Natural killer cell (primary cell): ENCODE results near the gene KLHL42. TPM values are rescaled to one million over a fixed set of nuclear protein-coding genes. Genes with fewer than 3 reads are reported as not detected.
A peak's percentile ranks its signal among the peaks of the same experiment; 100 is the strongest.

Experiments used
- ATAC-seq, 3 donors: fragments of 150-1000 bp in 2 of 3; fragments of 200-7000 bp in 1 of 3; cut with Tn5 transposase; 1 replicate in 1 of 3; 2 replicates in 2 of 3; pipeline ENCODE4 v1.10.0; 2021; ENCODE audit warnings: mild to moderate bottlenecking in 2 of 3, moderate library complexity in 2 of 3
- DNase-seq, 2 donors: peaks; one replicate each; pipeline versions ENCODE4 v3.0.0 to v3.0.0-alpha.2; 2013 to 2021; ENCODE audit warnings: mixed read lengths in 1 of 2
- H3K27ac ChIP-seq: one replicate; pipeline ENCODE4 v1.5.1; 2013; ENCODE audit warnings: mild to moderate bottlenecking, low read length
- H3K27me3 ChIP-seq: one replicate; pipeline ENCODE4 v1.6.1; 2013; ENCODE audit warnings: low read length; ENCODE audit not compliant: control insufficient read depth, insufficient read depth
- H3K36me3 ChIP-seq: one replicate; pipeline ENCODE4 v1.6.1; 2013; ENCODE audit warnings: low read length; ENCODE audit not compliant: control insufficient read depth, insufficient read depth
- H3K4me1 ChIP-seq: one replicate; pipeline ENCODE4 v1.6.1; 2013; ENCODE audit warnings: low read length; ENCODE audit not compliant: control insufficient read depth, insufficient read depth
- H3K4me3 ChIP-seq: one replicate; pipeline ENCODE4 v1.5.1; 2013; ENCODE audit warnings: low read length
- H3K9me3 ChIP-seq: one replicate; pipeline ENCODE4 v1.6.1; 2013; ENCODE audit warnings: low read length; ENCODE audit not compliant: control insufficient read depth, insufficient read depth
- H3K27ac Mint-ChIP-seq, 2 donors: one replicate each; pipeline ENCODE4 v1.8.0; 2022; ENCODE audit warnings: mild to moderate bottlenecking in 2 of 2, mixed read lengths in 2 of 2, moderate library complexity in 1 of 2
- H3K27me3 Mint-ChIP-seq, 2 donors: one replicate each; pipeline ENCODE4 v1.8.0; 2022; ENCODE audit warnings: low read depth in 2 of 2, mixed read lengths in 2 of 2
- H3K36me3 Mint-ChIP-seq: one replicate; pipeline ENCODE4 v1.8.0; 2022; ENCODE audit warnings: mixed read lengths
- H3K4me1 Mint-ChIP-seq, 2 donors: one replicate each; pipeline ENCODE4 v1.8.0; 2022; ENCODE audit warnings: mixed read lengths in 2 of 2
- H3K4me3 Mint-ChIP-seq: one replicate; pipeline ENCODE4 v1.8.0; 2022; ENCODE audit warnings: mild to moderate bottlenecking, moderate library complexity, mixed read lengths
- H3K9me3 Mint-ChIP-seq, 2 donors: one replicate each; pipeline ENCODE4 v1.8.0; 2022; ENCODE audit warnings: mixed read lengths in 2 of 2
- CTCF ChIP-seq: fragments of 200-600 bp; IDR thresholded peaks from one replicate; pipeline ENCODE4 v1.8.0; 2022; ENCODE audit warnings: antibody characterized with exemption
- WGBS: methylation state at CpG from one replicate; pipeline ENCODE4 v1.1.7; 2013; ENCODE audit warnings: missing lambda C conversion rate; ENCODE audit not compliant: insufficient coverage; 5-methylcytosine and 5-hydroxymethylcytosine counted together
- intact Hi-C: fragments of 100-400 bp; cut with micrococcal nuclease; formaldehyde crosslinking; loops from one replicate; pipeline ENCODE4 v1.14.2; 2022
- total RNA-seq, 4 donors: library from RNA; stranded (reverse); fragments of 120-200 nt in 1 of 4; gene quantifications; one replicate each; pipeline versions ENCODE4 v1.2.3 to v1.2.4, GENCODE V29; 2013 to 2022

The KLHL42 gene
- total RNA-seq, 3 donors from 2014 or later (not counting 1 experiment from before 2014, with no cell fraction given), result 11.3 to 18.8 (median 14.7) TPM

GRCh38 chr12:27820564-27820963, 40.5 kb downstream of the KLHL42 start:
- intact Hi-C loops, result no loop called here
- H3K36me3 ChIP-seq, result no peaks in the 10 kb centered on the region
- DNase-seq (no peak), ATAC-seq (no peak)
- no peaks in the 10 kb centered on the region for H3K27me3 ChIP-seq
- H3K9me3 ChIP-seq, result no peaks in the 10 kb centered on the region
- TF ChIP-seq CTCF, result no peak
- peaks cover 3% of the 10 kb centered on the region for H3K4me1 ChIP-seq
- Mint-ChIP-seq H3K9me3 (no peaks in the 10 kb centered on the region), H3K27me3 (peaks cover 4 to 36% of the 10 kb centered on the region in 2 donors), H3K36me3 (no peaks in the 10 kb centered on the region), H3K27ac (no peak overlapping the region), H3K4me1 (peaks cover 0 to 4% of the 10 kb centered on the region in 2 donors), H3K4me3 (no peak overlapping the region)
- H3K4me3 ChIP-seq, result no peak overlapping the region
- H3K27ac ChIP-seq, result no peak overlapping the region
- WGBS, result 79% methylated on average over 4 of the region's 5 CpGs

DNA sequence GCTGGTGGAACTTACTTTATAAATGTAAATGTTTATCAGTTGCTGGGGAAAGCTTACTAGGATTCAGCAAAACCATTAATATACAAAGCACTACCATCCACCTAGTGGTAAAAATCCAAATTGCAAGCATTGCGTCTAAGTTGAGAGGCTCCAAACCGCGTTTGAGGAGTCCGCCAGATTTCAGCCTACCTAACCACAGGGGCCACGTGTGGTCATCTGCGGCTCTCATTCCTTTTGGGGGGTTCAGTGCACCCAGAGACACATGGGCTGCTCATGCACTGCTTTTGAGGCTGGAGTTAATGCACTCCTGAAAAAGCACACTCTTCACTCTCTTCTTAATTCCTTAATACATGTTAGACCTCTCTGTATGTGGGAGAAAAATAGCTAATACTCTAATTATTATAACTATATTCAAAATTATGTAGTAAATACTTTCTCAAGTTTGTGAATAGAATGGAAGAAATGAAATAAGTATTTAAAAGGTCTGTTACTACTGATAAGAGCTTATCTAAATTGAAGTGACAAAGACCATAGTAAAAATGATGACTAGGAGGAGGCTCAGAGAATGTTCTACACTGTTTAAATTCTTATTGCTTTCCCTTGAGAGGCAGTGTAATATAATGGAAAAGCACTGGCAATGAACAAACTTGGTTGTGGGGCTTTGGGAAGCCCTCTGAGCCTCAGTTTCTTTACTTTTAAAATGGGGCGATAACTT, 41.4 kb downstream of the KLHL42 start:
- Histone ChIP-seq H3K27ac (no peak overlapping the region), H3K9me3 (no peaks in the 10 kb centered on the region), H3K4me3 (no peak overlapping the region), H3K36me3 (no peaks in the 10 kb centered on the region), H3K4me1 (peaks cover 3% of the 10 kb centered on the region), H3K27me3 (no peaks in the 10 kb centered on the region)
- no peaks in the 10 kb centered on the region for H3K36me3 Mint-ChIP-seq
- peaks cover 0 to 4% of the 10 kb centered on the region in 2 donors for H3K4me1 Mint-ChIP-seq
- H3K27me3 Mint-ChIP-seq, result peaks cover 4 to 34% of the 10 kb centered on the region in 2 donors
- peak in 2 of 3 donors; percentile 45 to 71 for ATAC-seq
- H3K27ac Mint-ChIP-seq, result no peak overlapping the region
- peak in 1 of 2 donors; percentile 79 for DNase-seq
- intact Hi-C loops, result loop anchor here (1.0 kb wide), 1 partner anchor 88 kb away; no protein-coding TSS in a partner anchor
- 0% methylated on average over 6 of the region's 7 CpGs for WGBS
- H3K4me3 Mint-ChIP-seq, result no peak overlapping the region
- TF ChIP-seq CTCF, result peak; percentile 76
- no peaks in the 10 kb centered on the region for H3K9me3 Mint-ChIP-seq

DNA sequence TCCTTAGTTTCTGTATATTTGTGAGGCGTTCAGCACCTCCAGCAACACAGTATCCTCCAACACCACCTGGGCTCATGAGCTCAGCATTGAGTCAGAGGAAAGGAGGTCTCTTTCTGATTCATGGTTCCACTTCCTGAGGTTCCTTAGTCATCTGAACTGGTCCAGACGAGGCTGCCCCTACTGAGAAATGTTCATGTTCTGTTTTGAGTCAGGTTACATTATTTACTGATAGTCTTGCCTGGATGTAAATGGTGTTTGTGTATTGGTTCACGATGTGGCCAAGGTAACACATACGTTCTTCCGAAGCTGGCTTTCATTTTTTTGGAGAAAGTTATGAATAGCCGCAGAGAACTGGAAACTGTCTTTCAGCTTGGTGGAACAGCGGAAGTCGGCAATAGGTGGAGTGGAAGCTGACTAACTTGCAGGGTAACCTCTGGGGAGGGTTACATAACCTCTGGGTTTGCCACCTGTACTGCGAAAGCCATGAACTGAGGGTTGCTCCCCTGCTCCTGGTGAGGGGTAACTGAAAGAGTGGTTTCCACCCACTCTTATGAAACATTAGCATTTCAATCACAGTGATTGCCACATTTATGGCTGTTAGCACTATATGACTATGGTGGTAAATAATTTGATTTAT, 42.2 kb downstream of the KLHL42 start:
- H3K27ac Mint-ChIP-seq, result no peak overlapping the region
- no peaks in the 10 kb centered on the region for H3K36me3 Mint-ChIP-seq
- intact Hi-C loops, result no loop called here
- no peak overlapping the region for H3K4me3 Mint-ChIP-seq
- no peak for TF ChIP-seq CTCF
- no peak overlapping the region for H3K4me3 ChIP-seq
- H3K4me1 Mint-ChIP-seq, result peaks cover 0 to 4% of the 10 kb centered on the region in 2 donors
- H3K27me3 ChIP-seq, result no peaks in the 10 kb centered on the region
- H3K27me3 Mint-ChIP-seq, result peaks cover 2 to 34% of the 10 kb centered on the region in 2 donors
- H3K36me3 ChIP-seq, result no peaks in the 10 kb centered on the region
- peaks cover 3% of the 10 kb centered on the region for H3K4me1 ChIP-seq
- ATAC-seq, result peak; percentile 26 to 42 (median 40)
- H3K9me3 ChIP-seq, result no peaks in the 10 kb centered on the region
- 68% methylated on average over 8 of the region's 9 CpGs for WGBS
- no peaks in the 10 kb centered on the region for H3K9me3 Mint-ChIP-seq
- peak in 1 of 2 donors; percentile 72 for DNase-seq
- H3K27ac ChIP-seq, result no peak overlapping the region
